ENCODE data around the gene LGALS8. TPM values are rescaled to one million over a fixed set of nuclear protein-coding genes. Genes with fewer than 3 reads are reported as not detected.

LGALS8 gene
- polyA plus RNA-seq, 1 experiment: 50.6 TPM

DNA sequence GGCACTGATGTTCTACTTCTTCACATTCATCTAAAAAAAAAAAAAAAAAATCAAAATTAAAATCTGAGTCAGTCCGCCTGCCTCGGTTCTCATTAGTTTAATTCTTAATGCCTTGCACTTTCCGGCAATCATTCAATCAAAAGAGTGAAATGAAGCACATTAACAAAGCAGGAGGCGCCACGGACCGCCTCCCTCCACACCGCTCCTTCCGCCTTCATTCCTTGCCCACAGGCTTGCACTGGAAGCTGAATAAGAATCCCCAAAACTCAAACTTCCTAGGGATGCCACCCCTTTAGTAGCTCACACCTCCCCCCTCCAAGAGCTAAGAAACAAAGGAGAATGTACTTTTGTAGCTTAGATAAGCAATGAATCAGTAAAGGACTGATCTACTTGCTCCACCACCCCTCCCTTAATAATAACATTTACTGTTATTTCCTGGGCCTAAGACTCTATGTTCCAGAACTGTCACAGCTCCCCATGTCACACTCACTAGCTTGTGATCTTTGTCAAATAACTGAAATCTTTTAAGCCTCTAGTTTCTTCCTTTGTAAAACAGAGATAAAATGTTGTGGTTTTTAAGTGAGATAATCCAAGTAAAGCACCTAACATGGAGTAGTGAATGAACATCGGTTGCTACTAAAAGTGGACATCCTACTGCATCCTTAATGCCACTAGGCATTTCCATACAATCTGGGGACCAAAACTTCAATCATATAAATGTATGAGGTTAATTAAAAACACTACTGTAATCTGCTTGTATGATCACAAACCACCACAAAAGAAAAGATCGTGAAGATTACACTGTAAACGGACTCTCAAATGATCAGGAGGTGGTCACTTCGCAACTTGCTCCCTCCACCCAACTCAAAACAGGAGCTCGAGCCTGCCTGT is 27.4 kb downstream of the LGALS8 start:
- TF ChIP-seq, protein P1, sequence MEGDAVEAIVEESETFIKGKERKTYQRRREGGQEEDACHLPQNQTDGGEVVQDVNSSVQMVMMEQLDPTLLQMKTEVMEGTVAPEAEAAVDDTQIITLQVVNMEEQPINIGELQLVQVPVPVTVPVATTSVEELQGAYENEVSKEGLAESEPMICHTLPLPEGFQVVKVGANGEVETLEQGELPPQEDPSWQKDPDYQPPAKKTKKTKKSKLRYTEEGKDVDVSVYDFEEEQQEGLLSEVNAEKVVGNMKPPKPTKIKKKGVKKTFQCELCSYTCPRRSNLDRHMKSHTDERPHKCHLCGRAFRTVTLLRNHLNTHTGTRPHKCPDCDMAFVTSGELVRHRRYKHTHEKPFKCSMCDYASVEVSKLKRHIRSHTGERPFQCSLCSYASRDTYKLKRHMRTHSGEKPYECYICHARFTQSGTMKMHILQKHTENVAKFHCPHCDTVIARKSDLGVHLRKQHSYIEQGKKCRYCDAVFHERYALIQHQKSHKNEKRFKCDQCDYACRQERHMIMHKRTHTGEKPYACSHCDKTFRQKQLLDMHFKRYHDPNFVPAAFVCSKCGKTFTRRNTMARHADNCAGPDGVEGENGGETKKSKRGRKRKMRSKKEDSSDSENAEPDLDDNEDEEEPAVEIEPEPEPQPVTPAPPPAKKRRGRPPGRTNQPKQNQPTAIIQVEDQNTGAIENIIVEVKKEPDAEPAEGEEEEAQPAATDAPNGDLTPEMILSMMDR (IDR thresholded peaks at IDR 0.05; ENCODE audit: insufficient read depth, low read depth, low read length): no peak
- peaks cover 20% of the 10 kb centered on the region for H3K36me3 ChIP-seq (ENCODE audit: control insufficient read depth, insufficient read depth, low read length)
- ChIA-PET CTCF (interaction anchor here (1.4 kb wide), 1 partner anchor 12 kb away, joined by 4 read pairs; no protein-coding TSS in a partner anchor), POLR2A (no interaction called here)
- no peak for DNase-seq (ENCODE audit: low read depth)
- no peaks in the 10 kb centered on the region for H3K27me3 ChIP-seq (ENCODE audit: control insufficient read depth, insufficient read depth, low read length)
- no peak overlapping the region for H3K4me3 ChIP-seq (ENCODE audit: low read depth, low read length)

DNA sequence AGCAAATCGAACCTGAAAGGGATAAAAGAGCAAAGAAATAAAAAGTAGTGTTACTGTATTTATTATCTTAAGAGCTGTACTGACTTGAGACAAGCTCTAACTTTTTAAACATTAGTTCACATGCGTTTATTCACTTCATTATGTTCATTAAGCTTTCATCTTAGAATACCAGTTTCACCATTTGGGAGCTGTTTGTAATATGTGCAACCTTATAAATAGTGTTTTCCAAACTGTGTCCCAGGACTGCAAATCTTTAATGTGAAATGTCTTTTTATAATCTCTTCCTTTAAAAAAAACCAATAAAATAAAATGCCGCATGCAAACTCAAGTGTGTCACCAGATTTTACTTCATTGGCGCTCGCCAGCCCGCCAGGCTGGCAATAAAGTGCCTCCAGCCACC is 28.3 kb downstream of the LGALS8 start:
- ChIA-PET POLR2A (no interaction called here), CTCF (interaction anchor here (1.4 kb wide), 1 partner anchor 13 kb away, joined by 4 read pairs; no protein-coding TSS in a partner anchor)
- peaks cover 21% of the 10 kb centered on the region for H3K36me3 ChIP-seq (ENCODE audit: control insufficient read depth, insufficient read depth, low read length)
- no peak for DNase-seq (ENCODE audit: low read depth)
- no peaks in the 10 kb centered on the region for H3K27me3 ChIP-seq (ENCODE audit: control insufficient read depth, insufficient read depth, low read length)
- H3K4me3 ChIP-seq (ENCODE audit: low read depth, low read length): no peak overlapping the region
- TF ChIP-seq, protein P1 (IDR thresholded peaks at IDR 0.05; ENCODE audit: insufficient read depth, low read depth, low read length): no peak

DNA sequence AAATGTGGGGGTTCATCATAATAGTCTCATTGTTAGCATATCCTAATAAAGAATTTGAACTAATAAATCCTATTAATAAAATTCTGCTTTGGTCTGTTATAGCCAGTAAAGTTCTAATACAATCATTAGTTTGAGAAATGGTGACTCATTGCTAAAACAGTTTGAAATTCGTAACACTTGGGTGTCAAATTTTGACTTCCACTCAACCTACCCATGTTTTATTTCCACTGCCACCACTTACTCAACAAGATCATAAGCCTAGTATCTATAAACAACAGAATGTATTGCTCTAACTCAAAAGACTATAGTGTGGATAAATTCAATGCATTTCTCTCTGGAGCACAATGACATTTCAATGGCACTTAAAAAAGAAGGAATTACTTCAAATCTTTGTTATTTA is 29.1 kb downstream of the LGALS8 start:
- Histone ChIP-seq H3K27me3 (ENCODE audit: control insufficient read depth, insufficient read depth, low read length) (no peaks in the 10 kb centered on the region), H3K36me3 (ENCODE audit: control insufficient read depth, insufficient read depth, low read length) (peaks cover 17% of the 10 kb centered on the region), H3K4me3 (ENCODE audit: low read depth, low read length) (no peak overlapping the region)
- TF ChIP-seq, protein P1 (IDR thresholded peaks at IDR 0.05; ENCODE audit: insufficient read depth, low read depth, low read length): no peak
- ChIA-PET CTCF (no interaction called here), POLR2A (no interaction called here)
- no peak for DNase-seq (ENCODE audit: low read depth)

DNA sequence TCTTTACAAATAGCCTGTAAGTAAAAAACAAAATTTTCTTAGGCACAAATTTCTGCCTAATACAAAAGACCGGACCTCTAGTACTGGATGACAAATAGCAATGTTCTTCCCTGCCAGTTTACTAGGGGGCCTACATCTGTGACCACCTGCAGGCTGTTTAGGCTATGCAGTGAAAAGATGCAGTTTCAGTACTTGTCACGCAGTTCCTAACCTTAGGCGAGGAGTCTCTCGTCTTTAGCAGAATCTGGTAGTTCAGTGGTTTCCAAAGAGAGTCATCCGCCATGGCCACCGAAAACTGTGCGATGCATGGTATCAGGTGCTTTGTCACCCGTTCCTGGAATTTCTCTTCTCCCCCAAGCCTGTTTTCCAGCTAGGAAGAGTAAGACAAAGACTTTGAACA is 29.6 kb downstream of the LGALS8 start:
- peaks cover 19% of the 10 kb centered on the region for H3K36me3 ChIP-seq (ENCODE audit: control insufficient read depth, insufficient read depth, low read length)
- no peak overlapping the region for H3K4me3 ChIP-seq (ENCODE audit: low read depth, low read length)
- ChIA-PET POLR2A (no interaction called here), CTCF (no interaction called here)
- TF ChIP-seq, protein P1 (IDR thresholded peaks at IDR 0.05; ENCODE audit: insufficient read depth, low read depth, low read length): no peak
- no peak for DNase-seq (ENCODE audit: low read depth)
- H3K27me3 ChIP-seq (ENCODE audit: control insufficient read depth, insufficient read depth, low read length): no peaks in the 10 kb centered on the region

DNA sequence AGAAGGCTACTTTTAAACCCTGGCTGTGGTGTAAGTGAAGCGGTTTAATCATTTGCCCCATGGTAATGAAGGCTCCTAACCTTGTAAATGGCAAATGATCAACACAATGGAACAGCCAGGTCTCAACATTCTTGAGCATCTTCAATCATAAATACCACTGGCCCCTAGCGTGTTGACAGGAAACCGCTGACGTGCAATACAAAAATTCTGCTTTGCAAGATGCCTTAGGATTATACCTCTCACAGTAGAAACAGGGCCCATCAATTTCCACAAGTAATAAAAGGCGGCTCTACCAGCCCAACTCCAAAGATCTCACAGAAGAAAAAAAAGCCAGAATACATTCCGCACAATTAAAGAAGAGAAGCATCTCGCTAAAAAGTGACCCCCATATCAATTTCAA is 32.8 kb downstream of the LGALS8 start:
- Histone ChIP-seq H3K36me3 (ENCODE audit: control insufficient read depth, insufficient read depth, low read length) (peaks cover 24% of the 10 kb centered on the region), H3K27me3 (ENCODE audit: control insufficient read depth, insufficient read depth, low read length) (no peaks in the 10 kb centered on the region), H3K4me3 (ENCODE audit: low read depth, low read length) (no peak overlapping the region)
- POLR2A ChIA-PET: no interaction called here
- CTCF ChIA-PET: no interaction called here
- no peak for DNase-seq (ENCODE audit: low read depth)
- TF ChIP-seq, protein P1 (IDR thresholded peaks at IDR 0.05; ENCODE audit: insufficient read depth, low read depth, low read length): no peak

Data from BJ (cell line).